ENCODE data around the gene G2E3. TPM values are rescaled to one million over a fixed set of nuclear protein-coding genes. Genes with fewer than 3 reads are reported as not detected.

G2E3 gene
- polyA plus RNA-seq, 5 donors: 21.5 to 44.4 (median 35.6) TPM

GRCh38 chr14:30651937-30652336 is 93.0 kb downstream of the G2E3 start:
- DNase-seq: no peak

- DNase-seq: no peak
Measured at GRCh38 chr14:30655124-30655523, 96.2 kb downstream of the G2E3 start.

- DNase-seq: no peak
Measured at GRCh38 chr14:30655658-30656057, 96.7 kb downstream of the G2E3 start.

GRCh38 chr14:30656190-30656632 is 97.3 kb downstream of the G2E3 start:
- peak; percentile 5 to 21 for DNase-seq

- no peak for DNase-seq
Measured at GRCh38 chr14:30657050-30657449, 98.1 kb downstream of the G2E3 start.

- DNase-seq: no peak
Measured at GRCh38 chr14:30657606-30658163, 98.7 kb downstream of the G2E3 start.

- no peak for DNase-seq
Measured at GRCh38 chr14:30658645-30659044, 99.7 kb downstream of the G2E3 start.

- no peak for DNase-seq
Measured at GRCh38 chr14:30669594-30669993, 110.6 kb downstream of the G2E3 start.

Other genes with a start within 250 kb of the G2E3 start
- gene SCFD1, start 63.2 kb downstream of the G2E3 start, polyA plus RNA-seq (ENCODE audit: insufficient read depth in 1 of 5, insufficient read length in 5 of 5, low replicate concordance in 1 of 5): 100 to 1,000 TPM in 3 of 5 donors, 10 to 100 TPM in 2; 81.8 to 109 (median 101) TPM